Measurements from ENCODE around the gene LMF1. TPM values are rescaled to one million over a fixed set of nuclear protein-coding genes. Genes with fewer than 3 reads are reported as not detected.

LMF1 gene
- total RNA-seq, 1 donor from 2014 or later: 16.0 TPM

GRCh38 chr16:947255-947921 is 23.4 kb downstream of the LMF1 start:
- Mint-ChIP-seq H3K9me3 (peaks cover 15% of the 10 kb centered on the region), H3K27ac (ENCODE audit: unreplicated experiment) (no peak overlapping the region), H3K36me3 (ENCODE audit: low read depth) (peaks cover 26% of the 10 kb centered on the region), H3K27me3 (ENCODE audit: low read depth) (no peaks in the 10 kb centered on the region), H3K4me3 (no peak overlapping the region), H3K4me1 (no peaks in the 10 kb centered on the region)
- TF ChIP-seq CTCF (conservative IDR thresholded peaks at IDR 0.05): no peak
- no peak for DNase-seq (ENCODE audit: low read depth, low spot score)

GRCh38 chr16:946048-946395 is 24.8 kb downstream of the LMF1 start:
- H3K4me3 Mint-ChIP-seq: no peak overlapping the region
- H3K27me3 Mint-ChIP-seq (ENCODE audit: low read depth): no peaks in the 10 kb centered on the region
- peaks cover 34% of the 10 kb centered on the region for H3K36me3 Mint-ChIP-seq (ENCODE audit: low read depth)
- no peak for TF ChIP-seq CTCF (conservative IDR thresholded peaks at IDR 0.05)
- peaks cover 25% of the 10 kb centered on the region for H3K9me3 Mint-ChIP-seq
- no peak overlapping the region for H3K27ac Mint-ChIP-seq (ENCODE audit: unreplicated experiment)
- DNase-seq (ENCODE audit: low read depth, low spot score): no peak
- H3K4me1 Mint-ChIP-seq: no peaks in the 10 kb centered on the region

DNA sequence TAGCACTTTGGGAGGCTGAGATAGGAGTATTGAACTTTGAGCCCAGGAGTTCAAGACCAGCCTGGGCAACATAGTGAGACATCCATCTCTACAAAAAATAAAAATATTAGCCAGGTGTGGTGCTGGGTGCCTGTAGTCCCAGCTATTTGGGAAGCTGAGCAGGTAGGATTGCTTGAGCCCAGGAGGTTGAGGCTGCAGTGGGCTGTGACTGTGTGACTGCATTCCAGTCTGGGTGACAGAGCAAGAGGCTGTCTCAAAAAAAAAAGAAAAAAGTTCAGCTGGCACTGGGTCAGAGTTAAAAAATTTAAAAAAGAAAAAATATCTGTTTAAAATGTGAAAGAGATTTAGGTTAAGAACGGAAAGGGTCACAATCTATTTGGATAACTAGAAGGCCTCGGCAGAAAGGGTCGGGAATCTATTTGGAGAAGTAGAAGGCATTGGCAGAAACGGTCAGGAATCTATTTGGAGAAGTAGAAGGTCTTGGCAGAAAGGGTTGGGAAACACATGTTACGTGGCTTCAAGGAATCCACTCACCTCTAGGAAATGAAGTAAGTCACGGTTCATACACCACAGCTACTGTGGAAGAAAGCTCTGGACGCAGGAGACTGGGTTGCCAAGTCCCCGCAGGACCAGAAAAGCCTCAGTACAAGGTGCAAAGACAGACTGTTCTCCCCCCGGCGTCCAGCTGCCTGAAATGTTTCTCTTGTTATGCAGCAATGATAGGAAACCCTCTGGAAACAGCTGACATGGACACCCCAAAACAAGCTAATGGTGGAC is 25.3 kb downstream of the LMF1 start:
- peaks cover 28% of the 10 kb centered on the region for H3K9me3 Mint-ChIP-seq
- TF ChIP-seq CTCF (conservative IDR thresholded peaks at IDR 0.05): no peak
- no peaks in the 10 kb centered on the region for H3K4me1 Mint-ChIP-seq

DNA sequence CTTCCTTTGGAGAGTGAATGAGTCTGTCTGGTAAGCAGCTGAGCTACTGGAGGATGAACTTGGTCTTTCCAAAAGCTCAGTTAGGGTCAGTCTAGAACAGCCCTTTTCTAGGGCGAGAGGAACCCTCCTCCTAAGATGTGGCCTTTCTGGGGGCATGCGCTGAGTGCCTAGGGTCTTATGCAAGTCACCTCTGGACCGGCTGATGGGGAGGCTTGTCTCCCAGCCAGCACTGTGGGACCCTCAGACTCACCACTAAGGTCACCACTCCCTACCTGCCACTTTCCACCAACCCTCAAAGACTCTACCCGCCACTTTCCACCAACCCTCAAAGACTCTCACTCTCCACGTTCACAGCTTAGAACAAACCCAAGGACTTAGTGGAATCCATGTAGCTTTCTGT is 26.8 kb downstream of the LMF1 start:
- Mint-ChIP-seq H3K36me3 (ENCODE audit: low read depth) (peaks cover 44% of the 10 kb centered on the region), H3K4me3 (no peak overlapping the region), H3K9me3 (peaks cover 28% of the 10 kb centered on the region), H3K27me3 (ENCODE audit: low read depth) (no peaks in the 10 kb centered on the region), H3K27ac (ENCODE audit: unreplicated experiment) (no peak overlapping the region), H3K4me1 (no peaks in the 10 kb centered on the region)
- TF ChIP-seq CTCF (conservative IDR thresholded peaks at IDR 0.05): no peak
- DNase-seq (ENCODE audit: low read depth, low spot score): no peak

More for the DNA sequence above, 25.3 kb downstream of the LMF1 start:
- no peak overlapping the region for H3K27ac Mint-ChIP-seq (ENCODE audit: unreplicated experiment)
- H3K36me3 Mint-ChIP-seq (ENCODE audit: low read depth): peaks cover 37% of the 10 kb centered on the region
- no peak overlapping the region for H3K4me3 Mint-ChIP-seq
- DNase-seq (ENCODE audit: low read depth, low spot score): no peak
- no peaks in the 10 kb centered on the region for H3K27me3 Mint-ChIP-seq (ENCODE audit: low read depth)

GRCh38 chr16:942436-943060 is 28.2 kb downstream of the LMF1 start:
- no peak for TF ChIP-seq CTCF (conservative IDR thresholded peaks at IDR 0.05)
- H3K27ac Mint-ChIP-seq (ENCODE audit: unreplicated experiment): no peak overlapping the region
- peaks cover 28% of the 10 kb centered on the region for H3K9me3 Mint-ChIP-seq
- H3K4me3 Mint-ChIP-seq: no peak overlapping the region
- H3K27me3 Mint-ChIP-seq (ENCODE audit: low read depth): no peaks in the 10 kb centered on the region
- H3K36me3 Mint-ChIP-seq (ENCODE audit: low read depth): peaks cover 48% of the 10 kb centered on the region
- H3K4me1 Mint-ChIP-seq: no peaks in the 10 kb centered on the region
- DNase-seq (ENCODE audit: low read depth, low spot score): no peak
